ENCODE measurements around the gene STN1. TPM values are rescaled to one million over a fixed set of nuclear protein-coding genes. Genes with fewer than 3 reads are reported as not detected.

Gene STN1
- total RNA-seq, 4 donors from 2014 or later: 20.0 to 29.2 (median 27.0) TPM

DNA sequence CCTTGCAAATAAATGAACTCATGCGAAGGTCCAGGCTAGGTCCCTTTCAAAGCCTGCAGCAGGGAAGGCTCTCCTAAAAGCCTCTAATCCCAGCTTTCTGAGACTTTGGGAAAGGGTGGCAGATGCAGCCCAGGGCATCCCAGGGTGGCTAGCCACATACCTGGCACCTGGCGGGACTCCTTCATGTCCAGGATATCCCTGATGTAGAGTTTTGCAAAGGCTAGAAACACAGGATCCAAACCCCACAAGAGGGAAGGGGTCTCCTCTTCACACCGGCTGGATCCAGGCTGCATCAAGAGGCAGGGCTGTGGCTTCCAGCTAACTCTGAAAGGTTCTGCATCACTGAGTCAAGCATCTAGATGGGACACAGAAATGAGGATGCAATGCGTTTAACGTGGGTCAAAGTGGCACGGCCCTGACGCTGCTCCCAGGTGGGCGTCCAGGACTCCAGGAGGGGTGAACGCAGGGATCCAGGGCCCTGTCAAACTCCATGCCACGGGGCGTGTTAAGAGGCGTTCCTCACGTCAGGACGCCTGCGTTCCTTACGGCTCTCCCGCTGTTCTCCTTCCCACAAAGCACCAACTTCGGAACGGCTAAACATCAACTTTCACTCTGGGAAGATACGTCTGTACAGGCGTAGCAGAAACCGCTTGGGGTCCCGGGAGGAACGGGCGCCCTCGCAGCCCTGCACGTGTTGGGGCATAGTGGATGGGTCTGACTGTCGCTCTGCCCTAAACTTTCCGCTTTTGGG is 507 bp downstream of the STN1 start:
- no peaks in the 10 kb centered on the region for H3K27me3 ChIP-seq
- intact Hi-C loops (cut with DNase I; ENCODE audit: low total_unique reads): no loop called here
- no peaks in the 10 kb centered on the region for H3K4me1 ChIP-seq
- H3K9me3 ChIP-seq: no peaks in the 10 kb centered on the region
- TF ChIP-seq, protein P1, sequence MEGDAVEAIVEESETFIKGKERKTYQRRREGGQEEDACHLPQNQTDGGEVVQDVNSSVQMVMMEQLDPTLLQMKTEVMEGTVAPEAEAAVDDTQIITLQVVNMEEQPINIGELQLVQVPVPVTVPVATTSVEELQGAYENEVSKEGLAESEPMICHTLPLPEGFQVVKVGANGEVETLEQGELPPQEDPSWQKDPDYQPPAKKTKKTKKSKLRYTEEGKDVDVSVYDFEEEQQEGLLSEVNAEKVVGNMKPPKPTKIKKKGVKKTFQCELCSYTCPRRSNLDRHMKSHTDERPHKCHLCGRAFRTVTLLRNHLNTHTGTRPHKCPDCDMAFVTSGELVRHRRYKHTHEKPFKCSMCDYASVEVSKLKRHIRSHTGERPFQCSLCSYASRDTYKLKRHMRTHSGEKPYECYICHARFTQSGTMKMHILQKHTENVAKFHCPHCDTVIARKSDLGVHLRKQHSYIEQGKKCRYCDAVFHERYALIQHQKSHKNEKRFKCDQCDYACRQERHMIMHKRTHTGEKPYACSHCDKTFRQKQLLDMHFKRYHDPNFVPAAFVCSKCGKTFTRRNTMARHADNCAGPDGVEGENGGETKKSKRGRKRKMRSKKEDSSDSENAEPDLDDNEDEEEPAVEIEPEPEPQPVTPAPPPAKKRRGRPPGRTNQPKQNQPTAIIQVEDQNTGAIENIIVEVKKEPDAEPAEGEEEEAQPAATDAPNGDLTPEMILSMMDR (IDR thresholded peaks at IDR 0.05): no peak
- TF ChIP-seq POLR2A (IDR thresholded peaks at IDR 0.05): no peak
- peak overlapping the region; percentile 75 to 80 for H3K4me3 ChIP-seq
- H3K27ac ChIP-seq: peak overlapping the region; percentile 93
- peak; percentile 54 to 59 for DNase-seq
- H3K36me3 ChIP-seq: no peaks in the 10 kb centered on the region

GRCh38 chr10:103916876-103917275 is 1.1 kb downstream of the STN1 start:
- no peaks in the 10 kb centered on the region for H3K36me3 ChIP-seq
- TF ChIP-seq, protein P1 (IDR thresholded peaks at IDR 0.05): no peak
- TF ChIP-seq POLR2A (IDR thresholded peaks at IDR 0.05): no peak

GRCh38 chr10:103916254-103916653 is 1.7 kb downstream of the STN1 start:
- intact Hi-C loops (cut with DNase I; ENCODE audit: low total_unique reads): no loop called here
- peak overlapping the region in 1 of 2 donors; percentile 80 for H3K4me3 ChIP-seq

More at GRCh38 chr10:103916876-103917275, 1.1 kb downstream of the STN1 start:
- no peak for DNase-seq
- peak overlapping the region; percentile 93 for H3K27ac ChIP-seq
- no peaks in the 10 kb centered on the region for H3K9me3 ChIP-seq
- H3K27me3 ChIP-seq: no peaks in the 10 kb centered on the region
- H3K4me3 ChIP-seq: peak overlapping the region; percentile 75 to 80
- H3K4me1 ChIP-seq: no peaks in the 10 kb centered on the region
- intact Hi-C loops (cut with DNase I; ENCODE audit: low total_unique reads): no loop called here

DNA sequence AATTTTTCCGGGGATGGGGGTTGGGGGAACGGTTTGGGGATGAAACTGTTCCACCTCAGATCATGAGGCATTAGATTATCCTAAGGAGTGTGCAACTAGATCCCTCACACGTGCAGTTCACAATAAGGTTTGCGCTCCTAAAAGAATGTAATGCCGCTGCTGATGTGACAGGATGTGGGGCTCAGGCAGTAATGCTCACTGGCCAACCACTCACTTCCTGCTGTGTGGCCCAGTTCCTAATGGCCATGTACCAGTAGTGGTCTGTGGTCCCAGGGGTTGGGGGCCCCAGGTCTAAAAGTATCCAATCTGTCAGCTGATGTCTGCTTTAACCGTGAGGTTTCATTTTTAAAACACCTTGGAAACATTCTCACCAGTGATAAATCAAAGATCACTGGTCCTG is 2.2 kb downstream of the STN1 start:
- no peaks in the 10 kb centered on the region for H3K9me3 ChIP-seq
- intact Hi-C loops (cut with DNase I; ENCODE audit: low total_unique reads): no loop called here
- H3K27me3 ChIP-seq: no peaks in the 10 kb centered on the region
- no peaks in the 10 kb centered on the region for H3K4me1 ChIP-seq
- H3K4me3 ChIP-seq: peak overlapping the region in 1 of 2 donors; percentile 80
- TF ChIP-seq, protein P1 (IDR thresholded peaks at IDR 0.05): no peak
- no peak for TF ChIP-seq POLR2A (IDR thresholded peaks at IDR 0.05)
- DNase-seq: peak in 1 of 2 donors; percentile 23
- no peaks in the 10 kb centered on the region for H3K36me3 ChIP-seq
- peak overlapping the region; percentile 93 for H3K27ac ChIP-seq

More at GRCh38 chr10:103916254-103916653, 1.7 kb downstream of the STN1 start:
- TF ChIP-seq, protein P1 (IDR thresholded peaks at IDR 0.05): no peak
- TF ChIP-seq POLR2A (IDR thresholded peaks at IDR 0.05): no peak
- DNase-seq: peak in 1 of 2 donors; percentile 34
- H3K27me3 ChIP-seq: no peaks in the 10 kb centered on the region
- H3K4me1 ChIP-seq: no peaks in the 10 kb centered on the region
- H3K36me3 ChIP-seq: no peaks in the 10 kb centered on the region
- no peaks in the 10 kb centered on the region for H3K9me3 ChIP-seq
- H3K27ac ChIP-seq: peak overlapping the region; percentile 93

DNA sequence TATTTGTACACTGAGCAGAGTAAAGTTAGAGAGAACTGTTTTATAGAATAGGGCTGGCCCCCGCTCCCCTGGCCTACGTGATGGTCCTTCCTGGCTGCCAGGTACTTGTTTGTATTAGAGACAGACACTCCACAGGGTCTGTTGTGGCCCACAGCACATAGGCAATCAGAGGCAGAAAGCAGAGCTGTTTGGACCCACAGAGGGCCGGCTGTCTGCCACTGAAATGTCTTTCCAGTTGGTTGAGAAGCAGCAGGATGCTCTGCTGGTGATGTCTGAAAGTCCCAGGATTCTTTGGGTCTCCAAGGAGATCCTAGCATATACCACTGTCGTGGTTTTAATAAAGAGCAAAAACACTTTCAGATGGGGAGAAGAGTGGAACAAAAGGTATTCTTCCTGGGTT is 5.2 kb downstream of the STN1 start:
- DNase-seq: no peak
- intact Hi-C loops (cut with DNase I; ENCODE audit: low total_unique reads): no loop called here
- H3K27ac ChIP-seq: no peak overlapping the region
- H3K4me1 ChIP-seq: peaks cover 0 to 4% of the 10 kb centered on the region in 2 donors
- TF ChIP-seq, protein P1 (IDR thresholded peaks at IDR 0.05): no peak
- TF ChIP-seq POLR2A (IDR thresholded peaks at IDR 0.05): no peak
- no peaks in the 10 kb centered on the region for H3K27me3 ChIP-seq
- H3K9me3 ChIP-seq: no peaks in the 10 kb centered on the region
- no peaks in the 10 kb centered on the region for H3K36me3 ChIP-seq
- no peak overlapping the region for H3K4me3 ChIP-seq
